GM19328 (cell line): ENCODE measurements around the gene CAV1.

Source experiments
- ATAC-seq: cut with Tn5 transposase; IDR thresholded peaks from one replicate; pipeline ENCODE4 v1.9.1; 2021; ENCODE audit warnings: mild to moderate bottlenecking, moderate library complexity; ENCODE audit not compliant: unreplicated experiment

The CAV1 gene

GRCh38 chr7:116503835-116504234, 21.0 kb upstream of the CAV1 start:
- ATAC-seq: no peak

- ATAC-seq: no peak
Measured at GRCh38 chr7:116505278-116505677, 19.6 kb upstream of the CAV1 start.

- no peak for ATAC-seq
Measured at GRCh38 chr7:116505823-116506222, 19.0 kb upstream of the CAV1 start.

DNA sequence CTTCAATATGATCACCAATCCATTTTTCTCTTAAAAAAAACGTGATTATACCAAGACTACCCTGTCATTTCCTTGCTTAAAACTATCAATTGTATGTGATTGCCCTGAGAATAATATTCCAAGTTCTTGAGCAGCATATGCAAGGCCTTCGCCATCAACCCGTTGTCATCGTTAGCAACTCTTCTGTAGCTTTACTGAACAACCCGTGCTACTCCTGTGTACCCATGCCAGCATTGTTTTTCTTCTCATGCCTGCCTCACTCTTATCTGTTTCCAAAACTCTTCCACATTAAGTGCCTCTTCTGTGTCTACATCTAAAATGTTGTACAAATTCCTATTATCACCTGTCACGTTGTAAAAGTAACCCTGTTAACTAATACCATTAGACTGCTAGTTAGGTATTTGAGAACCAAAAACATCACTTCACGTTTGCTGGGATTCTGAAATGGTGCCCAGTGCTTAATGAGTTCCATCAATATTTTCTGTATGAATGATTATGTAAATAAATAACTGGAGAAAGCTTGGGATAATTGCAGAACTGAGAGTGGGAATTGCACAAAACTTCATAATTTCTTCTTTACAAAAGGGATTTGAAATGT, 14.8 kb upstream of the CAV1 start:
- ATAC-seq: no peak

DNA sequence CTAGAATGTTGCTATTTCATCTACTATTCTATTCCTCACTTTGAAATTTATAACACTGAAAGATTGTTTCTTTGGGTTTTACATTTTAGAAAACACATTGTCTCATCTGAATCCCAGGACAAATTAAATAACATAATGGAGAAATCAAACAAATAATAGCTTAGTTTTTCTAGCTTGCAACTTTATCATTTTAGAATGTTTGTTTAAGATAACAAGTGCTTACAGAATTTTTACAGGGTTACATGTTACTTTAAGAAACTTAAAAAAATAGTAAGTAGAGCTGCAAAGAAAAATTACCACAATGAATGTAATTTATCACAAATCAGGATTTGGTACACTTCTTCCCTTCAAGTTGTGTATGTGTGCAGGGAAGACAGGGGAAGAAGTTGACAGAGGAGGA, 14.0 kb upstream of the CAV1 start:
- ATAC-seq: no peak

GRCh38 chr7:116511552-116512519, 13.0 kb upstream of the CAV1 start:
- peak; percentile 99 for ATAC-seq

DNA sequence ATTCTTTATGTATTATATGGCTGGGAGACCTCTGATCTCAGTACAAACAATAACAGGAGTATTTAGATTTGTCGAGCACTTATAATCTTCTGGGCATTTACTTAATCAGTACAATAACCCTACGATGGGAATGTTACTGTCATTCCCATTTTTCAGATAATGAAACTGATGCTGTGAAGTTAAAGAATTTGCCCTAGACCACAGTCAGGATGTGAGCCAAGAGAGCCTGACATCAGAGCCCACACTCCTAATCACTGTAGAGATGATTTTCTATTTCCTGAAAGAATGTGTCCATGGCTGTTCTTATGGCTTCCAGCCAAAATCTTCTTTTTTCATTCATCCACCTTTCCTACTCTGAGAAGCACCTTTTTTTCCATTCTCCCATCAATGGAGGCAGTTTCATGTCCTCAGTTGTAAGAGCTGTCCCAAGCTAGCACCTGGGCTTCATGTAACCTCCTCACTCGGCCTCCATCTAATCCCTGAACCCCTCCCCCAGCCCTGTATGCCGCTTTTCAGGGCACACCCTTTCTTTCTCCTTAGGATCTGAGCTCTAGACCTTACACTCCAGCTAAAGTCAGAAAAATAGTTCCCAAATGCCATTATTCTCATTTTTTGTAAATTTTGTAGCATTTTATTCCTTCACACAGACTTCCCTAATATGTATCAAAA, 12.2 kb upstream of the CAV1 start:
- no peak for ATAC-seq

DNA sequence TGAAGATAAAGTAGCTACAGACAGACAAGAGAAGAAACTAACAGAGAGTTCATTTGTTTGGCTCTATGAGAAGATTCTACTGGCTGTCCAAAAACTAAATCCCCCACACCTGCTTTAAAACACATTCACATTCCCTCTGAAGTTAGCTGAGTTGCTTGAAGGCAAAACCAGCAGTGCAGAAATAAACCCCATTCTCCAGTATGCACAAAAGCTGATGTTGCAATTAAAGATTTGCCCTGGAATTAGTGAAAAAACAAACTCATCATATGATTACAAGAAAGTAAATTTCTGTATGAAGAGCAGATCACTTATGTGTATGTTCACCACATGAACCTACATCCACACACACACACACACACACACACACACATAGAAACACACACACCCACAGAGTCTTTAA, 9.3 kb upstream of the CAV1 start:
- no peak for ATAC-seq

GRCh38 chr7:116516324-116516723, 8.5 kb upstream of the CAV1 start:
- ATAC-seq: no peak

DNA sequence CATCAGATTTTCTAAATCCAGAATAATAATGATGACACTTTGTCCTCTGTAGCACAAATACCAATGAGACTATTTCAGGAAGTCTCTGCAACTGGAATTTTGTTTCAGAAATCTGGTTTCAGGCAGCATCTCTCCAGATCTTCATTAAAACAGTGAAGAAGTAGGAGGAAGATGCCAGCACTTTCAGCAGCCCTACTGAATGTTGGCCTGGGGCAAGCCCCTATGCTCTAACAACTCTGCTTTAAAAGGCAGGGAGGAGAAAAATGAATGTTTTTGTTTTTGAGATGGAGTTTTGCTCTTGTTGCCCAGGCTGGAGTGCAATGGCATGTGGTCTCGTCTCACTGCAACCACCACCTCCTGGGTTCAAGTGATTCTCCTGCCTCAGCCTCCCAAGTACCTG, 7.2 kb upstream of the CAV1 start:
- ATAC-seq: no peak

- no peak for ATAC-seq
Measured at GRCh38 chr7:116518961-116519360, 5.9 kb upstream of the CAV1 start.

DNA sequence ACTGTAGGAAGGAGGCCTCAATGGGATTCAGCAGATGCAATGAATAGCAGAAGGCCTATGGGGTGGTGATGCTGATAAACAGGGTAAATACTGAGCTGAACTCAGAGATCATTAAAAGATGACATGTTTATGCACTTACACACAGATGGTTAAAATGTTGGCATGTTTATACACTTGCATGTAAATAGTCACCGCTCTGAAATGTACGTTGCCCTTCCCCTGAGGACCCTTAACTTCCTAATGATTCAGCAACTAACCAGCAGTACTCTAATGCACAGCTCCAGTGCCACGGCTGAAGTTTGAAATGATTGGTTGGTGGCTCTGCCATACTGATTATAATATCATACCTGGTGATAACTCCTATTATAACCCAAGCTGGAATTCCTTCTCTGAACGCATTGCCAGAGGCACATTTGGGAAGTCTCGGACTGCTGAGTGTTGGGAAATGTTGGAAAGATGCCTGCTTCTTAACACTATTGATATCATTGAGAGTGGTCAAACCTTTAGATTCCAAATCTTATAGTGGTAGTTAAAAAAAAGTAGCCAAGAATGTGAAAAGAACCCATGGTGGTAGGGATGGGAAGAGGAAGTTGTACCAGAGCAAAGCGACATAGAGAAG, 3.7 kb upstream of the CAV1 start:
- ATAC-seq: no peak

DNA sequence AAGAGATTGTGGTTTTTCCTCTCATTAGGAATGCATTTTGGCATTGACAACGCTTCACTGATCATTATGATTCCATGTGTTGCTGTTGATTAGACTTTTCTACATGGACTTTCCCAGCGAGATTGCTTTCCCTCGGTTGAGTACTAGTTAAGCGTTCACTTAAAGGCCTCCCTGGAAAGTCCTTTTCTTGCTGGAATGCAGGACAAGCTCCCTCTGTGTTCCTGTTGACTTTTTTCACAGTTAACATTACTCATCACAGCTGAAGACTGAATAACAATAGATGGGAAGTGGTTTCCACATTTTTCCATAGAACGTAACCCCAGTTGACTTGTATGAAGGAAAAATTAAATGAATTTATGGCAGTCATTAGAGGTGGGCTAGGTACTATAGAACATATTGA, 2.6 kb upstream of the CAV1 start:
- no peak for ATAC-seq

DNA sequence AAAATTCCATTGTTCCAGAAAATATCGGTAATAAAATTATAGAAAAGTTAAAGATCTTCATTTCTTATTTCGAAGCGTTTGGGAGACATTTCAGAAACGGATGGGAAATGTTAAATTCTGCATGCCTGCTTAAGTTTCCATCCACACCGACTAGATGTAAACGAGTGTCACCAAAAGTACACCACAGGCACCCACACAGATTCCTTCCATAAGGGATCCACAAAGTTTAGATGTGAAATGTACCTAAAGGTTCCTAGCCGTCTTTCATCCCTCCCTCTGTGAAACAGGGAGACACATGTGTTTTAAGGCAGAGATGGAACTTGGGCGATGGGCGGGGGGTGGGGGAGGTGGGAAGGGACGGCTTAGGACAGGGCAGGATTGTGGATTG, 621 bp upstream of the CAV1 start:
- ATAC-seq: no peak

- ATAC-seq: no peak
Measured at GRCh38 chr7:116525298-116525912, 569 bp downstream of the CAV1 start.

- ATAC-seq: peak; percentile 88
Measured at GRCh38 chr7:116525913-116526861, 1.4 kb downstream of the CAV1 start.

GRCh38 chr7:116526897-116527296, 2.1 kb downstream of the CAV1 start:
- no peak for ATAC-seq

- ATAC-seq: no peak
Measured at GRCh38 chr7:116527521-116527920, 2.7 kb downstream of the CAV1 start.

GRCh38 chr7:116528008-116528789, 3.4 kb downstream of the CAV1 start:
- ATAC-seq: no peak
